ENCODE measurements around the gene ZNF681.
"Not testable (repeated sequence)": the region's sequence is repeated elsewhere in the genome, so short reads cannot be mapped to it uniquely, and the experiment has no call there.

ZNF681 gene

GRCh38 chr19:23779645-23780044, 21.0 kb upstream of the ZNF681 start:
- H3K4me1 ChIP-seq (ENCODE audit: insufficient read depth, low read length, severe bottlenecking) = no peaks in the 10 kb centered on the region
- no peaks in the 10 kb centered on the region for H3K79me2 ChIP-seq (ENCODE audit: insufficient read depth, low read length)
- H3K9ac ChIP-seq (ENCODE audit: low read length) = no peak overlapping the region
- H3K4me3 ChIP-seq (ENCODE audit: low read depth, low read length, poor library complexity, severe bottlenecking) = no peak overlapping the region
- TF ChIP-seq EZH2 (IDR thresholded peaks at IDR 0.05; ENCODE audit: borderline replicate concordance, low read length) (no peak), CTCF (IDR thresholded peaks at IDR 0.05; ENCODE audit: low read length) (no peak)
- no peak overlapping the region for H3K27ac ChIP-seq (ENCODE audit: low read depth, low read length, poor library complexity, severe bottlenecking)
- peaks cover 3% of the 10 kb centered on the region; the same call in 1 of the 2 replicates for H3K9me3 ChIP-seq (ENCODE audit: low read length)
- H3F3A ChIP-seq (ENCODE audit: insufficient read depth, low read length) = no peaks in the 10 kb centered on the region
- H3K9me2 ChIP-seq (ENCODE audit: low read depth, low read length) = no peaks in the 10 kb centered on the region
- H3K36me3 ChIP-seq (ENCODE audit: insufficient read depth, low read length) = peaks cover 93% of the 10 kb centered on the region
- H4K20me1 ChIP-seq (ENCODE audit: insufficient read depth, low read length) = no peaks in the 10 kb centered on the region
- no peak overlapping the region for H2AFZ ChIP-seq (ENCODE audit: low read length)
- no peaks in the 10 kb centered on the region for H3K27me3 ChIP-seq (ENCODE audit: insufficient read depth, low read length)
- H3K4me2 ChIP-seq (ENCODE audit: low read length) = no peak overlapping the region

GRCh38 chr19:23778566-23778965, 19.9 kb upstream of the ZNF681 start:
- peaks cover 3% of the 10 kb centered on the region; the same call in 1 of the 2 replicates for H3K9me3 ChIP-seq (ENCODE audit: low read length)
- no peaks in the 10 kb centered on the region for H3F3A ChIP-seq (ENCODE audit: insufficient read depth, low read length)
- H3K4me1 ChIP-seq (ENCODE audit: insufficient read depth, low read length, severe bottlenecking) = no peaks in the 10 kb centered on the region
- H2AFZ ChIP-seq (ENCODE audit: low read length) = no peak overlapping the region
- TF ChIP-seq EZH2 (IDR thresholded peaks at IDR 0.05; ENCODE audit: borderline replicate concordance, low read length) = no peak
- no peak for TF ChIP-seq CTCF (IDR thresholded peaks at IDR 0.05; ENCODE audit: low read length)
- no peak overlapping the region for H3K9ac ChIP-seq (ENCODE audit: low read length)
- H3K36me3 ChIP-seq (ENCODE audit: insufficient read depth, low read length) = peaks cover 92% of the 10 kb centered on the region
- no peak overlapping the region for H3K4me3 ChIP-seq (ENCODE audit: low read depth, low read length, poor library complexity, severe bottlenecking)
- H3K27me3 ChIP-seq (ENCODE audit: insufficient read depth, low read length) = no peaks in the 10 kb centered on the region
- H3K27ac ChIP-seq (ENCODE audit: low read depth, low read length, poor library complexity, severe bottlenecking) = no peak overlapping the region
- H3K4me2 ChIP-seq (ENCODE audit: low read length) = no peak overlapping the region
- no peaks in the 10 kb centered on the region for H3K79me2 ChIP-seq (ENCODE audit: insufficient read depth, low read length)
- H3K9me2 ChIP-seq (ENCODE audit: low read depth, low read length) = no peaks in the 10 kb centered on the region
- no peaks in the 10 kb centered on the region for H4K20me1 ChIP-seq (ENCODE audit: insufficient read depth, low read length)

GRCh38 chr19:23778036-23778435, 19.3 kb upstream of the ZNF681 start:
- not testable (repeated sequence) for H3K9me3 ChIP-seq (ENCODE audit: low read length); H3K9ac ChIP-seq (ENCODE audit: low read length); H3K4me2 ChIP-seq (ENCODE audit: low read length); H2AFZ ChIP-seq (ENCODE audit: low read length); H3K27ac ChIP-seq (ENCODE audit: low read depth, low read length, poor library complexity, severe bottlenecking); H3K9me2 ChIP-seq (ENCODE audit: low read depth, low read length); H3K4me3 ChIP-seq (ENCODE audit: low read depth, low read length, poor library complexity, severe bottlenecking); H3K27me3 ChIP-seq (ENCODE audit: insufficient read depth, low read length); H3K79me2 ChIP-seq (ENCODE audit: insufficient read depth, low read length); H3K4me1 ChIP-seq (ENCODE audit: insufficient read depth, low read length, severe bottlenecking); H4K20me1 ChIP-seq (ENCODE audit: insufficient read depth, low read length); H3F3A ChIP-seq (ENCODE audit: insufficient read depth, low read length)
- peaks cover 89% of the 10 kb centered on the region for H3K36me3 ChIP-seq (ENCODE audit: insufficient read depth, low read length)

- Histone ChIP-seq H3F3A (ENCODE audit: insufficient read depth, low read length) (no peaks in the 10 kb centered on the region), H3K27me3 (ENCODE audit: insufficient read depth, low read length) (no peaks in the 10 kb centered on the region), H3K4me2 (ENCODE audit: low read length) (no peak overlapping the region), H3K9me3 (ENCODE audit: low read length) (peaks cover 3% of the 10 kb centered on the region; the same call in 1 of the 2 replicates), H3K4me3 (ENCODE audit: low read depth, low read length, poor library complexity, severe bottlenecking) (no peak overlapping the region), H3K9me2 (ENCODE audit: low read depth, low read length) (no peaks in the 10 kb centered on the region), H3K4me1 (ENCODE audit: insufficient read depth, low read length, severe bottlenecking) (no peaks in the 10 kb centered on the region), H4K20me1 (ENCODE audit: insufficient read depth, low read length) (no peaks in the 10 kb centered on the region), H3K27ac (ENCODE audit: low read depth, low read length, poor library complexity, severe bottlenecking) (no peak overlapping the region), H3K79me2 (ENCODE audit: insufficient read depth, low read length) (no peaks in the 10 kb centered on the region), H3K9ac (ENCODE audit: low read length) (no peak overlapping the region), H3K36me3 (ENCODE audit: insufficient read depth, low read length) (peaks cover 85% of the 10 kb centered on the region), H2AFZ (ENCODE audit: low read length) (no peak overlapping the region)
- TF ChIP-seq EZH2 (IDR thresholded peaks at IDR 0.05; ENCODE audit: borderline replicate concordance, low read length) (no peak), CTCF (IDR thresholded peaks at IDR 0.05; ENCODE audit: low read length) (no peak)
Measured at GRCh38 chr19:23777216-23777615, 18.5 kb upstream of the ZNF681 start.
